Spinal cord (tissue), 10 donors: ENCODE results near the gene DLGAP3. TPM values are rescaled to one million over a fixed set of nuclear protein-coding genes. Genes with fewer than 3 reads are reported as not detected.

Experiments used
- DNase-seq, 6 donors: peaks; one replicate each; pipeline versions ENCODE4 v3.0.0 to v3.0.0-alpha.2; 2013 to 2015; ENCODE audit warnings: low spot score in 6 of 6, low read depth in 4 of 6
- H3K27ac ChIP-seq: one replicate; pipeline ENCODE4 v1.5.1; 2013; ENCODE audit warnings: low read depth, low read length, control low read depth
- H3K27me3 ChIP-seq: one replicate; pipeline ENCODE4 v1.6.1; 2013; ENCODE audit warnings: low read length; ENCODE audit not compliant: control insufficient read depth, insufficient read depth
- H3K36me3 ChIP-seq: one replicate; pipeline ENCODE4 v1.6.1; 2013; ENCODE audit warnings: low read length; ENCODE audit not compliant: control insufficient read depth, insufficient read depth
- H3K4me1 ChIP-seq: one replicate; pipeline ENCODE4 v1.6.1; 2013; ENCODE audit warnings: low read length; ENCODE audit not compliant: control insufficient read depth, insufficient read depth
- H3K4me3 ChIP-seq: one replicate; pipeline ENCODE4 v1.5.1; 2013; ENCODE audit warnings: low read depth, low read length, control low read depth
- H3K9me3 ChIP-seq: one replicate; pipeline ENCODE4 v1.6.1; 2013; ENCODE audit warnings: low read length; ENCODE audit not compliant: control insufficient read depth, insufficient read depth
- WGBS: methylation state at CpG from one replicate; pipeline ENCODE4 v1.1.5; 2013; ENCODE audit warnings: missing lambda C conversion rate; ENCODE audit not compliant: insufficient coverage; 5-methylcytosine and 5-hydroxymethylcytosine counted together
- polyA plus RNA-seq, 2 donors: library from polyadenylated mRNA; unstranded; fragments of 120-200 nt; gene quantifications; one replicate each; pipeline ENCODE4 v1.2.1, GENCODE V29; 2013; ENCODE audit not compliant: insufficient read length in 2 of 2
- total RNA-seq, 2 donors: library from RNA; depleted of rRNA in 1 of 2; stranded (reverse); fragments of 120-200 nt in 1 of 2; fragments of >200 nt in 1 of 2; gene quantifications; one replicate each; pipeline versions ENCODE4 v1.2.3 to v1.2.4, GENCODE V29; 2013 to 2014
- donor health status: healthy.

DLGAP3 gene
- total and polyA plus RNA-seq, 4 donors = 5.2 to 41.1 (median 22.9) TPM

- Histone ChIP-seq H3K9me3 (no peaks in the 10 kb centered on the region), H3K36me3 (peaks cover 18% of the 10 kb centered on the region), H3K27ac (no peak overlapping the region), H3K4me3 (no peak overlapping the region), H3K4me1 (no peaks in the 10 kb centered on the region), H3K27me3 (no peaks in the 10 kb centered on the region)
- peak in 1 of 6 donors; percentile 20 for DNase-seq
- WGBS = 80% methylated on average over 1 of the region's 2 CpGs
Observed at GRCh38 chr1:34898330-34898761, 31.1 kb downstream of the DLGAP3 start.

GRCh38 chr1:34896612-34897011 is 32.8 kb downstream of the DLGAP3 start:
- Histone ChIP-seq H3K27me3 (no peaks in the 10 kb centered on the region), H3K9me3 (peaks cover 4% of the 10 kb centered on the region), H3K4me1 (no peaks in the 10 kb centered on the region), H3K36me3 (peaks cover 18% of the 10 kb centered on the region), H3K27ac (no peak overlapping the region), H3K4me3 (no peak overlapping the region)
- DNase-seq = no peak
- WGBS = no CpG with 5 or more reads among the region's 1 CpG

DNA sequence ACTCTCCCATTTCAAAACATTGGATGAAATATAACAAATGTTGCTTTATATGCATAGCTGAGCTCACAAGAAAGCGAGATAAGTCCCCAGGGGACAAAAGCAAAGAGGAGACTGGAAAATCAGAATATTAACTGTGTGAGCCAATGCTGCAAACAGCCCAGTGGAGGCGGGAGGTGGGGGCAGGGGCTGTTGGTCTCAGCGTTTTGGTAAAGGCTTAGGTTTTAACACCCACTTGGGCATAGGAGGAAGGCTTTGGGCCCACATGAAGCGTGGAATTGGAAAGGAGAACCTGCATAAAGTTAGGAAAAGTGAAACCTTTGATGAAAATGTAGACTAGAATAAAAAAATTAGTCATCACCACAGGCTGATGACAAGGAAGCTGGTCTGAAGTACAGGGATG is 39.7 kb downstream of the DLGAP3 start:
- H3K36me3 ChIP-seq = peaks cover 13% of the 10 kb centered on the region
- H3K27me3 ChIP-seq = peaks cover 13% of the 10 kb centered on the region
- no peak overlapping the region for H3K4me3 ChIP-seq
- H3K4me1 ChIP-seq = peaks cover 15% of the 10 kb centered on the region
- H3K27ac ChIP-seq = no peak overlapping the region
- peaks cover 4% of the 10 kb centered on the region for H3K9me3 ChIP-seq
- WGBS = 63% methylated on average over 4 of the region's 4 CpGs
- no peak for DNase-seq

DNA sequence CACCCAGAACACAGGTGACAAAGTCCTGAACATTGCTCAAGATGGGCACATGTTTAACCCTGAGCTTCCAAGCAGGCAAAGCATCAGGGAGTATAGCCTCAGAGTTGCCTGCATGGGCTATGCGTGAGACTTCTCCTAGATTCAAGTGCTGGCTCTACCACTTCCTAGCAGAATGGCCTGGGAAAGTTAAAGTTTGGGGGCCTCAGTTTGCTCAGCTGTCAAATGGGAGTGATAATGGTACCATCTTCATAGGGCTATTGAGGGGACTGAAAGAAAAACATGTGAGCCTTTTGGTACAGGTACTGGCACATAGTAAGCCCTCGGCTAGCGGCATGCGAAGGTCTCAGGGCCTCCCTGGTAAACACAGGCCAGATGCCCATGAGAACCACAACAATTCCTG is 41.9 kb downstream of the DLGAP3 start:
- Histone ChIP-seq H3K4me1 (peaks cover 15% of the 10 kb centered on the region), H3K9me3 (peaks cover 4% of the 10 kb centered on the region), H3K4me3 (no peak overlapping the region), H3K36me3 (peaks cover 15% of the 10 kb centered on the region), H3K27me3 (peaks cover 14% of the 10 kb centered on the region), H3K27ac (no peak overlapping the region)
- WGBS = 89% methylated on average over 3 of the region's 4 CpGs
- no peak for DNase-seq

DNA sequence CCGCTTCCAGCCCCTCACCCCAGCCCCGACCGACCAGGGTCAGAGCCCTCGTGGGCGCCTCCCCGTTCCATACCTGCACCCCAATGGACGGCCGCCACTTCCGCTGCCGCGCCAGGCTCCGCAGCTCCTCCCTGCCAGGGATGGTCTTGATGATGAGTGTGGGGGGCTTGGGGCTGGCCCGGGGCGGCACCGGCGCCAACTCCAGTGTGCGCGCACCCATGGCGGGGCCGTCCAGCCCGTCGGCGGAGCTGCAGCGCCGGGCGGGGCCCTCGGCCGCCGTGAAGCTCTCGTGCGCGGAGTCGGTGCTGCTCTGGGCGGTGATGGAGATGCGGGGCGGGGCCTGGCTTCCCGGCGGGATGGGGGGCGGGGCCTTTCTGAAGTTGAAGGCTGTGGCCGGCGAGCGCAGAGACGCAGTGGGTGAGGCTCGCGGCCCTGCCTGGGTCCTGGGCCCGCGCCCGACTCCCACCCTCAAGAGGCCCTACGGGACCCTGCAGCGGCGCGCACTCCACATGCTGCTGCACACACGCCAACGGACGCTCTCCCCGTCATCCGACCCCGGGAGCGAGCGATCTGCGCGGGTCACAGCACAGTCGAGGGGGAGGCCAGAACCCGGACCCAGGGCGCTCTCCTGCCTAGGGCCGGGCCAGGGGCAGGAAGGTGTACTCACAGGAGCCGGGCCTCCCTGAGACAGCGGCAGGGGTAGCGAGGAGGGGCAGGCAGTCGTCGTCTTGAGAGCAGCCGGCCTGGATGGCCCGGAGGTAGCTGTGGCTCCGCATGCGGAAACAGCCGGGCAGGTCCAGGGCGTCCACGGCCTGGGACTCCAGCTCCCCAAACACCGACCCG is 43.8 kb downstream of the DLGAP3 start:
- WGBS = 7% methylated on average over 69 of the region's 80 CpGs
- Histone ChIP-seq H3K9me3 (no peaks in the 10 kb centered on the region), H3K27me3 (peaks cover 14% of the 10 kb centered on the region), H3K27ac (no peak overlapping the region), H3K36me3 (peaks cover 15% of the 10 kb centered on the region), H3K4me3 (no peak overlapping the region), H3K4me1 (peaks cover 15% of the 10 kb centered on the region)
- peak in 2 of 6 donors; percentile 51 to 55 for DNase-seq

- WGBS = 27% methylated on average over 18 of the region's 19 CpGs
- H3K4me3 ChIP-seq = no peak overlapping the region
- H3K27me3 ChIP-seq = peaks cover 14% of the 10 kb centered on the region
- no peak for DNase-seq
- no peaks in the 10 kb centered on the region for H3K9me3 ChIP-seq
- H3K4me1 ChIP-seq = peaks cover 15% of the 10 kb centered on the region
- peaks cover 15% of the 10 kb centered on the region for H3K36me3 ChIP-seq
- no peak overlapping the region for H3K27ac ChIP-seq
Observed at GRCh38 chr1:34884961-34885360, 44.5 kb downstream of the DLGAP3 start.

DNA sequence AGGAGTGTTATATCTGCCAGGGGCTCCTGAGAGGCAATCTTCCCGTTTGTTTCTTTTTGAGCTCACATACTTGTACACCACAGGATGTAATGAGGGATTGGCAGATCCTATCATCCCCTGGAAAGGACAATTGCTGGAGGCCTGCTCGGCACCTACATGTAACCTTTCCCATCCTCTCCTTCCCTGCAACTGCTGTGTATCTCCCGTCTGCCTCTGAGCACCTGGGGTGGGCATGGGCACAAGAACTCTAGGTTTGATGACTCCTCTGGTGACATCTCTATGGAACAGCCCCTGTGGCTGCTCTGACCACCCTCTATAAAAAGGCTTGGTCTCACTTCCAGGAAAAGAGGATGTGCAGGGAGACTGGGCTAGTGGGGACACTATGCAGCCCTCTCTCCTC is 44.9 kb downstream of the DLGAP3 start:
- no peaks in the 10 kb centered on the region for H3K9me3 ChIP-seq
- H3K4me3 ChIP-seq = no peak overlapping the region
- H3K27me3 ChIP-seq = peaks cover 14% of the 10 kb centered on the region
- no peak overlapping the region for H3K27ac ChIP-seq
- H3K36me3 ChIP-seq = peaks cover 15% of the 10 kb centered on the region
- H3K4me1 ChIP-seq = peaks cover 15% of the 10 kb centered on the region
- DNase-seq = no peak
- WGBS = 67% methylated on average over 2 of the region's 3 CpGs

DNA sequence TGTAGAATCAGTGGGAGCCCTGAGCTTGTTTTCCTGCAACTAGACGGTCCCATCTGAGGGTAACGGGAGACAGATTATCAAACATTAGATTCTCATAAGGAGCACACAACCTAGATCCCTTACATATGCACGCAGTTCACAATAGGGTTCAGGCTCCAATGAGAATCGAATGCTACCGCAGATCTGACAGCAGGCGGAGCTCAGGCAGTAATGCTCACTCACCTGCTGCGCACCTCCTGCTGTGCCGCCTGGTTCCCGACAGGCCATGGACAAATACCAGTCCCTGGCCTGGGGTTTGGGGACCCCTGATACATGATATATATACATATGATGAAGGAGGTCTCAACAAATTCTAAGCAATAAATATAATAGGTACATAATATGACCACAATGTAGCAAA is 50.2 kb downstream of the DLGAP3 start:
- Histone ChIP-seq H3K27ac (no peak overlapping the region), H3K9me3 (no peaks in the 10 kb centered on the region), H3K4me1 (no peaks in the 10 kb centered on the region), H3K27me3 (no peaks in the 10 kb centered on the region), H3K4me3 (no peak overlapping the region), H3K36me3 (peaks cover 9% of the 10 kb centered on the region)
- 75% methylated on average over 7 of the region's 9 CpGs for WGBS
- DNase-seq = peak in 1 of 6 donors; percentile 10

GRCh38 chr1:34876406-34876805 is 53.0 kb downstream of the DLGAP3 start:
- no peaks in the 10 kb centered on the region for H3K27me3 ChIP-seq

More at GRCh38 chr1:34876406-34876805, 53.0 kb downstream of the DLGAP3 start:
- H3K4me1 ChIP-seq = no peaks in the 10 kb centered on the region
- no peaks in the 10 kb centered on the region for H3K9me3 ChIP-seq
- DNase-seq = no peak
- H3K4me3 ChIP-seq = no peak overlapping the region
- WGBS = 85% methylated on average over 6 of the region's 7 CpGs
- no peak overlapping the region for H3K27ac ChIP-seq
- peaks cover 9% of the 10 kb centered on the region for H3K36me3 ChIP-seq
